GM12875 (cell line): ENCODE data around the gene SLCO2A1.

Source experiments
- H3K4me3 ChIP-seq: one replicate; pipeline ENCODE4 v1.5.1; 2011; ENCODE audit warnings: low read depth, low read length, control low read depth
- CTCF ChIP-seq: IDR thresholded peaks from 2 replicates; pipeline ENCODE4 v1.5.1; 2011; ENCODE audit warnings: low read depth, mild to moderate bottlenecking, control low read depth, inconsistent platforms, low read length, moderate library complexity, borderline replicate concordance; ENCODE audit not compliant: insufficient read depth

SLCO2A1 gene

GRCh38 chr3:133935843-133936769 lies 93.6 kb downstream of the SLCO2A1 start:
- no peak for TF ChIP-seq CTCF
- no peak overlapping the region for H3K4me3 ChIP-seq

- no peak overlapping the region for H3K4me3 ChIP-seq
- TF ChIP-seq CTCF: no peak
These were observed 94.5 kb downstream of the SLCO2A1 start for GRCh38 chr3:133934996-133935842.

GRCh38 chr3:133934073-133934970 lies 95.4 kb downstream of the SLCO2A1 start:
- H3K4me3 ChIP-seq: no peak overlapping the region
- no peak for TF ChIP-seq CTCF

- H3K4me3 ChIP-seq: no peak overlapping the region
- no peak for TF ChIP-seq CTCF
These were observed 96.4 kb downstream of the SLCO2A1 start for GRCh38 chr3:133933097-133934024.

GRCh38 chr3:133932009-133932408 lies 97.7 kb downstream of the SLCO2A1 start:
- H3K4me3 ChIP-seq: no peak overlapping the region
- TF ChIP-seq CTCF: no peak

- H3K4me3 ChIP-seq: no peak overlapping the region
- no peak for TF ChIP-seq CTCF
These were observed 98.6 kb downstream of the SLCO2A1 start for GRCh38 chr3:133931084-133931483.
